Middle frontal gyrus (tissue), 1 donor: Measurements from ENCODE around the gene SLC18B1.

Experiments used
- DNase-seq: peaks from one replicate; pipeline ENCODE4 v3.0.0-alpha.2; 2015; ENCODE audit warnings: low spot score; ENCODE audit errors: extremely low spot score

SLC18B1 gene

DNA sequence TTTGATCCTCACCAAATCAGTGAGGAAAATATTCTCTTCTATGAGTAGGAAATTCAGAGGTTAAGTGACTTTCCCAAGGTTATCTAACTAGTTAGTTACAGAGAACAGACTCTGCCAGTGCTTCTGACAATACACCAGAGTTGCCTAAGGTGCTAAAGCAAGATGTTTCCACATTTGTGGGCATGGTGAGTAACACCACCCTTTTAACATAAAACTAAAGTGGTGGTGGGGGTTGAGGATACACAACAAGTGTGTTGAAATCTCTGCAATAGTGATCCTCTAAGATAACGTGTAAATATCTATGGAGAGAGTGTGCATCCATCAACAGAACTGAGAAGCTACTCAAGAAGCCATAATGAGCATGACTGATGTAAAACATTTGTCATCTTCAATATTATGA, 52.4 kb downstream of the SLC18B1 start:
- no peak for DNase-seq

GRCh38 chr6:132742495-132742894, 55.9 kb downstream of the SLC18B1 start:
- no peak for DNase-seq

DNA sequence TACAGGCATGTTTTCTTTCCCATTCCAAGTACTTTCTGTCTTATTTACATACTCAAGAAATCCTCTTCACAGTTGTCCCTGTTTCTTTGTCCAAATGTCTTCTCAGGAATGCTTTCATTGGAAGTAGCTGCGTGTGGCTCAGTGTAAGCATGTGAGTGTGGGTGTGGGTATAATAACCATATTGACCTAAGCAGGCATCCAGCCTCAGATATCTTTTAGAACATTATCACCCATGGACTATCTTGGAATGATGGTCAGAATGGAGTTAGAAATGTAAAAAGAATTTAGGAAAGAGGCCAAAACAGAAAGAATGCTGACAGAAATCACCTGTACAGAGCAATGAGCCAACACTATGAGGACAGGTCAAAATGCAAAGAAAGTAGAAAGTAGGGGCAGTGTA, 57.2 kb downstream of the SLC18B1 start:
- no peak for DNase-seq

GRCh38 chr6:132736239-132736638, 62.2 kb downstream of the SLC18B1 start:
- no peak for DNase-seq

- no peak for DNase-seq
These were observed 63.7 kb downstream of the SLC18B1 start for GRCh38 chr6:132734694-132735236.

GRCh38 chr6:132733814-132734213, 64.6 kb downstream of the SLC18B1 start:
- no peak for DNase-seq

- DNase-seq = no peak
These were observed 65.2 kb downstream of the SLC18B1 start for GRCh38 chr6:132733283-132733682.

DNA sequence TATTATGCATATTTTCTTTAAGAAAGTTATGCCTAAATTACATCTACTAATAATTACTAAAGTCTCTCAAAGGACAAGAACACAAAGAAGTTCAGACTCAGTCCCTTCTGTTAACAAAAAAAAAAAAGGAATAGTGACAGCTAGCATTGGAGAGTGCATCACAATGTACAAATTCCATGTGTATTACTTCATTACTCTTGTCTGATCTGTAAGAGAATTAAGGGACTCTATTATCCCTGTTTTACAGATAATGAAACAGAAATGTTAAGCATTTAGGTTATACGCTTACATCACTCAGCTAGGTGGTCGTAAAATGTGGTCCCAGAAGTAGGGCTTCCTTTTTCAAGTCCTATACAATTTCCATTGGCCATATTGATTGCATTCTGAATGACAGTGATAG, 67.4 kb downstream of the SLC18B1 start:
- no peak for DNase-seq

DNA sequence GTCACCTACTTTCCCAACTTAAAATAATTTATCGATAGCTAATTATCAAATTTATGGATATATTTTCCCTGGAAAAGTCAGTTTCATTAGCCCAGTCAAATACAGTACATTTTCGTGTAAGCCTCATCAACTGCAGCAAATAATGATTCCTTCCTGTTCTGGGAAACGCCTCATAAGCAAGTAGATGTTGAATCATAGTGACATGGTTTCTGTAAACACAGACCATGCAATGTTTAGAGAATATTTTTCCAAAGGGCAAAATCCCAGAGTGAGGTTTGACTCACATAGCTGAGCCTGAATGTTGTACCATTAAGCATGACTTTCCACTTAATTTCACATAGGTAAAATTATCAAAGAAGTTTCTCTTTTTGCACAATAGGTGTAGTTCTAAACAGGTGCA, 67.9 kb downstream of the SLC18B1 start:
- DNase-seq = no peak

DNA sequence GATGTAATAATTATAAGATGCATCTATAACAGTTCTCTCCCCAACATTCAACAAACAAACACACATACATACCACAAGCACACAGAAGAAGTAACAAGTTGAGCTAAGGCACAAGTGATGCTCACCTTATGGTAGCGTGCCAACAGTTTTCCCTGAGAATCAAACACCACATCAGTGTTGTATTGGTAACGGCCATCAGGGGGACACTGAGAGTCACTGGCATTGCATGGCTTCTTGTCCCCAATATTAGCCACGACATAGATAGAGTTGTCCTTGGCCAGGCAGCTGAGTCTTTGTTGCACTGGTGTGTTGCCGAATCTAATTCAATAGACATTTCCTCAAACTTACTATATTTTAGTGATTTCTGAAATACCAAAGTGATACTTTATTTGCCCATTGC, 69.8 kb downstream of the SLC18B1 start:
- DNase-seq = no peak

GRCh38 chr6:132726608-132726975, 71.8 kb downstream of the SLC18B1 start:
- DNase-seq = no peak

DNA sequence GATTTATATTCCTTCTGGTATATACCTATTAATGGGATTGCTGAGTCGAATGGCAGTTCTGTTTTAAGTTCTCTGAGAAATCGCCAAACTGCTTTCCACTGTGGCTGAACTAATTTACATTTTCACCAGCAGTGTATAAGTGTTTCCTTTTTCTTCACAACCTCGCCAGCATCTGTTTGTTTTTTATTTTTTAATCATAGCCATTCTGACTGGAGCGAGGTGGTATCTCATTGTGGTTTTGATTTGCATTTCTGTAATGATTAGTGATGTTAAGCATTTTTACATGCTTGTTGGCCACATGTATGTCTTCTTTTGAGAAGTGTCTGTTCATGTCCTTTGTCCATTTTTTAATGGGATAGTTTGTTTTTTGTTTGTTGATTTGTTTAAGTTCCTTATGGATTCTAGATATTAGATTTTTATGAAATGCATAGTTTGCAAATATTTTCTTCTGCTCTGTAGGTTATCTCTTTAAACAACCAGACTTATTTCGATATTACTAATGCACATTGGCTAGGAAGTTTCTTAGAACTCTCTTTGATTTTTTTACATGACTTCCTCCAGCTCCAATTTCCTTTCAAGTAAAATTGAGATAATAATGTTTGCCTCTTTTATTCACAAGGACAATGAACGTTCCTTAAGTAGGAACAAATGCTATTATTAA, 72.4 kb downstream of the SLC18B1 start:
- no peak for DNase-seq

- no peak for DNase-seq
These were observed 73.0 kb downstream of the SLC18B1 start for GRCh38 chr6:132725471-132725870.

GRCh38 chr6:132719736-132720448, 78.5 kb downstream of the SLC18B1 start:
- DNase-seq = no peak
